ENCODE results near the gene ZBED2. TPM values are rescaled to one million over a fixed set of nuclear protein-coding genes. Genes with fewer than 3 reads are reported as not detected.

Gene ZBED2
- total and polyA plus RNA-seq, 8 donors = 1.5 TPM; not detected in 7

- H3K27ac ChIP-seq = no peak overlapping the region
- H3K4me1 ChIP-seq = no peaks in the 10 kb centered on the region
- no peaks in the 10 kb centered on the region for H3K36me3 ChIP-seq
- no peak overlapping the region for H3K4me3 ChIP-seq
- no peak for DNase-seq
- no peaks in the 10 kb centered on the region for H3K27me3 ChIP-seq
- intact Hi-C loops (cut with DNase I; ENCODE audit: low total_unique reads) = no loop called here
- TF ChIP-seq CTCF (IDR thresholded peaks at IDR 0.05) (no peak), EP300 (IDR thresholded peaks at IDR 0.05) (no peak), POLR2A (IDR thresholded peaks at IDR 0.05) (no peak), POLR2AphosphoS5 (IDR thresholded peaks at IDR 0.05) (no peak)
- no peaks in the 10 kb centered on the region for H3K9me3 ChIP-seq
- 86 to 92% (median 90%) methylated on average over 5 of the region's 5 CpGs for WGBS, 5 donors
Measured at GRCh38 chr3:111617912-111618601, 22.9 kb upstream of the ZBED2 start.

- no peaks in the 10 kb centered on the region for H3K4me1 ChIP-seq
- intact Hi-C loops (cut with DNase I; ENCODE audit: low total_unique reads) = no loop called here
- no peak for DNase-seq
- no peak overlapping the region for H3K27ac ChIP-seq
- no peaks in the 10 kb centered on the region for H3K36me3 ChIP-seq
- no peaks in the 10 kb centered on the region for H3K9me3 ChIP-seq
- no peaks in the 10 kb centered on the region for H3K27me3 ChIP-seq
- TF ChIP-seq EP300 (IDR thresholded peaks at IDR 0.05) (no peak), POLR2A (IDR thresholded peaks at IDR 0.05) (no peak), POLR2AphosphoS5 (IDR thresholded peaks at IDR 0.05) (no peak), CTCF (IDR thresholded peaks at IDR 0.05) (no peak)
- WGBS, 5 donors = 94 to 98% (median 96%) methylated on average over 3 of the region's 3 CpGs
- H3K4me3 ChIP-seq = no peak overlapping the region
Measured at GRCh38 chr3:111617406-111617805, 22.3 kb upstream of the ZBED2 start.

GRCh38 chr3:111616417-111617105 is 21.4 kb upstream of the ZBED2 start:
- Histone ChIP-seq H3K27me3 (no peaks in the 10 kb centered on the region), H3K9me3 (no peaks in the 10 kb centered on the region), H3K36me3 (no peaks in the 10 kb centered on the region), H3K27ac (no peak overlapping the region), H3K4me3 (no peak overlapping the region), H3K4me1 (no peaks in the 10 kb centered on the region)
- TF ChIP-seq CTCF (IDR thresholded peaks at IDR 0.05) (no peak), POLR2A (IDR thresholded peaks at IDR 0.05) (no peak), EP300 (IDR thresholded peaks at IDR 0.05) (no peak), POLR2AphosphoS5 (IDR thresholded peaks at IDR 0.05) (no peak)
- WGBS, 5 donors = 79 to 85% (median 80%) methylated on average over 6 of the region's 6 CpGs
- peak in 1 of 2 donors; percentile 44 for DNase-seq
- intact Hi-C loops (cut with DNase I; ENCODE audit: low total_unique reads) = no loop called here

GRCh38 chr3:111615880-111616279 is 20.7 kb upstream of the ZBED2 start:
- Histone ChIP-seq H3K27ac (no peak overlapping the region), H3K27me3 (no peaks in the 10 kb centered on the region), H3K4me1 (no peaks in the 10 kb centered on the region), H3K9me3 (no peaks in the 10 kb centered on the region), H3K4me3 (no peak overlapping the region), H3K36me3 (no peaks in the 10 kb centered on the region)
- DNase-seq = no peak
- 54 to 77% (median 64%) methylated on average over 3 of the region's 3 CpGs for WGBS, 5 donors
- no peak for TF ChIP-seq CTCF (IDR thresholded peaks at IDR 0.05)
- no peak for TF ChIP-seq EP300 (IDR thresholded peaks at IDR 0.05)
- no peak for TF ChIP-seq POLR2AphosphoS5 (IDR thresholded peaks at IDR 0.05)
- no peak for TF ChIP-seq POLR2A (IDR thresholded peaks at IDR 0.05)
- intact Hi-C loops (cut with DNase I; ENCODE audit: low total_unique reads) = no loop called here

Data from stomach (tissue), 9 donors.